Measurements from ENCODE around the gene SERINC5.

- TF ChIP-seq CTCF (IDR thresholded peaks at IDR 0.05; ENCODE audit: insufficient read depth, low read length) (no peak), POLR2AphosphoS5 (IDR thresholded peaks at IDR 0.05; ENCODE audit: low read depth) (no peak), REST (IDR thresholded peaks at IDR 0.05; ENCODE audit: insufficient replicate concordance, low read depth) (no peak), GABPA (IDR thresholded peaks at IDR 0.05; ENCODE audit: low read depth) (no peak)
Observed at GRCh38 chr5:80220245-80220897, 35.5 kb downstream of the SERINC5 start.
